ENCODE results near the gene LRMDA. TPM values are rescaled to one million over a fixed set of nuclear protein-coding genes. Genes with fewer than 3 reads are reported as not detected.

Gene LRMDA
- total and polyA plus RNA-seq, 2 donors (not counting 3 experiments of a cell fraction or from before 2014, with no cell fraction given), result 9.7 to 18.0 TPM

DNA sequence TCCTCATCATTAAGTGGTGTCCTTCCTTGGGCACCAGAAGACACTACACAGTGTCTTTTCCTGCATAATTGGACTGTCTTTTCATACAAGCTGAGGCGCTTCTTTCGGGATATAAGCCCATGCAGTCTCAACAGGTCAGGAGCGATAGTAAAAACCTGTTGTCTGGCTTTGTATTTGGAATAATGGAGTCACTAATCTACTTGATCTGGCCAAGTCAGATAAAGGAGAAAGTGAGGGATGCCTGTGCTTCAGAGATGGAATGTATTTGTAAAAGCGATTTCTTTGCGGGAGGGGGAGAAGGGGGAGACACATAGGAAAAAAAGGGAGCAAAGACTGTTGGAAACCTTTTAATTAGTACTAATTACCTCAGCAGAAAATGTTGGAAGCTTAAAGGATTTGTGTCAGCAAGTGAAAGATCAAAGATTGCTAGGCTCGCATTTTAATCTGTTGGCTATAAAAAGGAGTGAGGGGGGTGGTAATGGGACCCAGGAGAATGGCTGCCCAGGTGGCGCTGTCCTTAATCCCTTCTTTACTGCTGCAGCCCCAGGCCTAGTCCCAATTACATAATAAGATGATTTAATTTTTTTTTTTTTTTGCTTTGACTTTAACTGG is 581.4 kb downstream of the LRMDA start:
- Histone ChIP-seq H3K9ac (replicated peaks; ENCODE audit: extremely low read depth, insufficient read depth, low read length) (no peak overlapping the region), H3K36me3 (ENCODE audit: control insufficient read depth in 2 of 2, extremely low read depth in 1 of 2, insufficient read depth in 2 of 2, low read length in 2 of 2) (no peaks in the 10 kb centered on the region), H3K27me3 (ENCODE audit: control insufficient read depth in 2 of 2, insufficient read depth in 2 of 2, low read length in 2 of 2) (no peaks in the 10 kb centered on the region), H3K4me2 (ENCODE audit: insufficient read depth, low read length) (no peak overlapping the region), H4K20me1 (replicated peaks; ENCODE audit: control insufficient read depth, extremely low read depth, insufficient read depth, low read length) (no peaks in the 10 kb centered on the region), H3K79me2 (ENCODE audit: control insufficient read depth, insufficient read depth, low read length) (no peaks in the 10 kb centered on the region), H3K9me1 (replicated peaks; ENCODE audit: control insufficient read depth, extremely low read depth, insufficient read depth, low read length) (no peaks in the 10 kb centered on the region), H2AFZ (ENCODE audit: low read depth, low read length) (no peak overlapping the region), H3K27ac (ENCODE audit: insufficient read depth, low read depth, low read length) (no peak overlapping the region), H3K9me3 (replicated peaks; ENCODE audit: control insufficient read depth, insufficient read depth, low read length) (no peaks in the 10 kb centered on the region), H3K4me1 (ENCODE audit: control insufficient read depth, extremely low read depth, insufficient read depth, low read length) (no peaks in the 10 kb centered on the region), H3K4me3 (replicated peaks in 1 of 3; ENCODE audit: insufficient read depth in 1 of 3, low read depth in 1 of 3, low read length in 3 of 3) (no peak overlapping the region)
- POLR2A ChIA-PET, result no interaction called here
- CTCF ChIA-PET, result no interaction called here
- no TSS peak for BruUV-seq (replicated peaks)
- TF ChIP-seq MYC (IDR thresholded peaks at IDR 0.05; ENCODE audit: low read depth, low read length) (no peak), EZH2 (IDR thresholded peaks at IDR 0.05; ENCODE audit: borderline replicate concordance, low read depth, low read length, severe bottlenecking) (no peak), FOS (IDR thresholded peaks at IDR 0.05; ENCODE audit: borderline replicate concordance, insufficient read depth, low read length) (no peak), GATA2 (IDR thresholded peaks at IDR 0.05; ENCODE audit: insufficient read depth, insufficient read length, low read depth, low read length) (no peak), POLR2A (IDR thresholded peaks at IDR 0.05; ENCODE audit: low read depth, low read length) (no peak), POLR2AphosphoS5 (IDR thresholded peaks at IDR 0.05; ENCODE audit: insufficient read depth, low read depth, low read length) (no peak), JUN (IDR thresholded peaks at IDR 0.05; ENCODE audit: borderline replicate concordance, insufficient read depth, insufficient read length, low read depth) (no peak)
- TF ChIP-seq, protein P1, sequence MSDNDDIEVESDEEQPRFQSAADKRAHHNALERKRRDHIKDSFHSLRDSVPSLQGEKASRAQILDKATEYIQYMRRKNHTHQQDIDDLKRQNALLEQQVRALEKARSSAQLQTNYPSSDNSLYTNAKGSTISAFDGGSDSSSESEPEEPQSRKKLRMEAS (IDR thresholded peaks at IDR 0.05; ENCODE audit: insufficient read depth, insufficient read length), result no peak
- TF ChIP-seq, protein P2, sequence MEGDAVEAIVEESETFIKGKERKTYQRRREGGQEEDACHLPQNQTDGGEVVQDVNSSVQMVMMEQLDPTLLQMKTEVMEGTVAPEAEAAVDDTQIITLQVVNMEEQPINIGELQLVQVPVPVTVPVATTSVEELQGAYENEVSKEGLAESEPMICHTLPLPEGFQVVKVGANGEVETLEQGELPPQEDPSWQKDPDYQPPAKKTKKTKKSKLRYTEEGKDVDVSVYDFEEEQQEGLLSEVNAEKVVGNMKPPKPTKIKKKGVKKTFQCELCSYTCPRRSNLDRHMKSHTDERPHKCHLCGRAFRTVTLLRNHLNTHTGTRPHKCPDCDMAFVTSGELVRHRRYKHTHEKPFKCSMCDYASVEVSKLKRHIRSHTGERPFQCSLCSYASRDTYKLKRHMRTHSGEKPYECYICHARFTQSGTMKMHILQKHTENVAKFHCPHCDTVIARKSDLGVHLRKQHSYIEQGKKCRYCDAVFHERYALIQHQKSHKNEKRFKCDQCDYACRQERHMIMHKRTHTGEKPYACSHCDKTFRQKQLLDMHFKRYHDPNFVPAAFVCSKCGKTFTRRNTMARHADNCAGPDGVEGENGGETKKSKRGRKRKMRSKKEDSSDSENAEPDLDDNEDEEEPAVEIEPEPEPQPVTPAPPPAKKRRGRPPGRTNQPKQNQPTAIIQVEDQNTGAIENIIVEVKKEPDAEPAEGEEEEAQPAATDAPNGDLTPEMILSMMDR (IDR thresholded peaks at IDR 0.05; ENCODE audit: extremely low read depth in 1 of 2, insufficient read depth in 1 of 2, low read depth in 1 of 2, low read length in 2 of 2), result no peak
- dilution Hi-C loops (cut with MboI; ENCODE audit: extremely low pct_ligation_motif_present, low sequenced_read_pairs) (no loop called here), intact Hi-C loops (cut with micrococcal nuclease) (no loop called here)
- FAIRE-seq (no peak), DNase-seq (ENCODE audit: low read depth, low spot score) (no peak)
